ENCODE measurements around the gene TPP1. TPM values are rescaled to one million over a fixed set of nuclear protein-coding genes. Genes with fewer than 3 reads are reported as not detected.

The TPP1 gene
- total RNA-seq, 1 experiment from 2014 or later = 61.7 TPM

GRCh38 chr11:6666302-6667183, 47.3 kb upstream of the TPP1 start:
- Histone ChIP-seq H3K27me3 (replicated peaks; ENCODE audit: control insufficient read depth, insufficient read depth, low read length) (no peaks in the 10 kb centered on the region), H3K9me3 (no peaks in the 10 kb centered on the region; the same call in 1 of the 2 replicates), H3K4me1 (no peaks in the 10 kb centered on the region), H3K36me3 (ENCODE audit: control insufficient read depth, insufficient read depth, low read length) (no peaks in the 10 kb centered on the region), H3K4me3 (ENCODE audit: low read depth, low read length) (no peak overlapping the region)
- ChIA-PET POLR2A (no interaction called here), CTCF (no interaction called here)
- peaks cover 15% of the 10 kb centered on the region for H3K27me3 Mint-ChIP-seq (ENCODE audit: insufficient read depth, unreplicated experiment)
- no peaks in the 10 kb centered on the region for H3K36me3 Mint-ChIP-seq (ENCODE audit: insufficient read depth, unreplicated experiment)
- no peak for DNase-seq
- H3K27ac Mint-ChIP-seq (ENCODE audit: unreplicated experiment) = no peak overlapping the region
- TF ChIP-seq, protein P1, sequence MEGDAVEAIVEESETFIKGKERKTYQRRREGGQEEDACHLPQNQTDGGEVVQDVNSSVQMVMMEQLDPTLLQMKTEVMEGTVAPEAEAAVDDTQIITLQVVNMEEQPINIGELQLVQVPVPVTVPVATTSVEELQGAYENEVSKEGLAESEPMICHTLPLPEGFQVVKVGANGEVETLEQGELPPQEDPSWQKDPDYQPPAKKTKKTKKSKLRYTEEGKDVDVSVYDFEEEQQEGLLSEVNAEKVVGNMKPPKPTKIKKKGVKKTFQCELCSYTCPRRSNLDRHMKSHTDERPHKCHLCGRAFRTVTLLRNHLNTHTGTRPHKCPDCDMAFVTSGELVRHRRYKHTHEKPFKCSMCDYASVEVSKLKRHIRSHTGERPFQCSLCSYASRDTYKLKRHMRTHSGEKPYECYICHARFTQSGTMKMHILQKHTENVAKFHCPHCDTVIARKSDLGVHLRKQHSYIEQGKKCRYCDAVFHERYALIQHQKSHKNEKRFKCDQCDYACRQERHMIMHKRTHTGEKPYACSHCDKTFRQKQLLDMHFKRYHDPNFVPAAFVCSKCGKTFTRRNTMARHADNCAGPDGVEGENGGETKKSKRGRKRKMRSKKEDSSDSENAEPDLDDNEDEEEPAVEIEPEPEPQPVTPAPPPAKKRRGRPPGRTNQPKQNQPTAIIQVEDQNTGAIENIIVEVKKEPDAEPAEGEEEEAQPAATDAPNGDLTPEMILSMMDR (IDR thresholded peaks at IDR 0.05; ENCODE audit: insufficient read depth in 1 of 2, low read depth in 1 of 2, low read length in 1 of 2, severe bottlenecking in 1 of 2, unreplicated experiment in 1 of 2) = no peak
- H3K9me3 Mint-ChIP-seq (ENCODE audit: unreplicated experiment) = no peaks in the 10 kb centered on the region
- BruUV-seq (replicated peaks) = no TSS peak
- no peaks in the 10 kb centered on the region for H3K4me1 Mint-ChIP-seq (ENCODE audit: low read depth, unreplicated experiment)
- intact Hi-C loops (cut with micrococcal nuclease; ENCODE audit: unreplicated experiment) = loop anchor here (1.0 kb wide), 4 partner anchors 36 to 287 kb away; partner anchors contain the start of gene TAF10
- no peak overlapping the region for H3K4me3 Mint-ChIP-seq (ENCODE audit: unreplicated experiment)

DNA sequence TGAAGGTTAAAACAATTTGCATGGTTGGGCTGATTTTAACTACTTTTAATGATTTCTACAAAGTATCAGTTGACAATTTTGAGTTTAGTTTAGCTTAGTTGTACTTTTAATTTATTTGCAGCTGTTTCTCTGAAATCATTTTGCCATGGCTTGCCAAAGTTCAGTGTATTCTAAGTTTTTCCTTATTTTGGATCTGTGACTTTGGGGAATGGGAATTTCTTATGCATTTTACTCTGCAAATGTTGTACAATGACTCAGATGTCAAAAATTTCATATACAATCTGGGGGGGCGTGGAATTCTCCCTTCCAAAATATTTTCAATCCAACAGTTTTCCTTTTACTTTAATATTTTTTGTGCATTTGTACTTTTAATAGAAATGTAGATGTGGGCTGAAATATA, 45.3 kb upstream of the TPP1 start:
- CTCF ChIA-PET = no interaction called here

DNA sequence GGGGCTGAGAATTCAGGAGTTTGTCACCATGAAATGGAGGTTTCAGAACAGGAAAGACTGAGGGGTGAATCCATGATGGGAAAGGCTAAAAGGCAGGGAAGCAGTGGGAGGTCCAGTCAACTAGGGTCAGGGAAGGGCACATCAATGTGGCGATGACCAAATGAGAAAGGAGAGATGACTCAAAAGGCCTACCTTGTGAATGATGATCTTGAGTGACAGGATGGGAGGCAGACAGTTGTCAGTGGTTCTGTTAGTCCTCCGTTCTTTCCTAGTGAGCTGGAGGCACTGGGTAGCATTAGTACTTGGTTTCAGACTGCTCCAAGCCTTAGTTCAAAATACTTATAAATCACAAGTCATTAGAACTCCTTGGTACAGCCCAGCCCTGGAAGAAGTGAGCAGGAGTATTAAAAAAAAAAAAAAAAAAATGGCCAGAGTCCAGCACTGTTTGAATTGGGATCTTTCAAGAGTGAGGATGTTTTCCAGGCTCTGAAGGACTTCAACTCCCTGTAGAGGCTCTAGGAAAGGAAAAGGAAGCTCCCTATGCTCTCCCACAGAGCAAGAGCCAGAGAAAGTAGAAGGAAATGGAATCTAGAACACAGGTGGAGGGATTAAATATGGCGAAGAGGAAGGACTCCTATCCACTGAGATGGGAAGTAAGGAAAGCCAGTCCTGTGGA, 44.7 kb upstream of the TPP1 start:
- BruUV-seq (replicated peaks) = no TSS peak
- Mint-ChIP-seq H3K4me1 (ENCODE audit: low read depth, unreplicated experiment) (no peaks in the 10 kb centered on the region), H3K4me3 (ENCODE audit: unreplicated experiment) (no peak overlapping the region), H3K36me3 (ENCODE audit: insufficient read depth, unreplicated experiment) (no peaks in the 10 kb centered on the region), H3K9me3 (ENCODE audit: unreplicated experiment) (no peaks in the 10 kb centered on the region), H3K27ac (ENCODE audit: unreplicated experiment) (no peak overlapping the region), H3K27me3 (ENCODE audit: insufficient read depth, unreplicated experiment) (peaks cover 12% of the 10 kb centered on the region)
- Histone ChIP-seq H3K27me3 (replicated peaks; ENCODE audit: control insufficient read depth, insufficient read depth, low read length) (no peaks in the 10 kb centered on the region; the same call in 1 of the 2 replicates), H3K9me3 (no peaks in the 10 kb centered on the region; the same call in 1 of the 2 replicates), H3K4me3 (ENCODE audit: low read depth, low read length) (no peak overlapping the region), H3K36me3 (ENCODE audit: control insufficient read depth, insufficient read depth, low read length) (no peaks in the 10 kb centered on the region), H3K4me1 (no peaks in the 10 kb centered on the region)
- no peak for DNase-seq
- CTCF ChIA-PET = interaction anchor here (1.3 kb wide), 1 partner anchor 52 kb away, joined by 3 read pairs; the partner anchor contains the start of gene TAF10
- TF ChIP-seq, protein P1 (IDR thresholded peaks at IDR 0.05; ENCODE audit: insufficient read depth in 1 of 2, low read depth in 1 of 2, low read length in 1 of 2, severe bottlenecking in 1 of 2, unreplicated experiment in 1 of 2) = no peak
- intact Hi-C loops (cut with micrococcal nuclease; ENCODE audit: unreplicated experiment) = no loop called here
- POLR2A ChIA-PET = no interaction called here

More for the DNA sequence above, 45.3 kb upstream of the TPP1 start:
- Histone ChIP-seq H3K36me3 (ENCODE audit: control insufficient read depth, insufficient read depth, low read length) (no peaks in the 10 kb centered on the region), H3K4me3 (ENCODE audit: low read depth, low read length) (no peak overlapping the region), H3K9me3 (no peaks in the 10 kb centered on the region; the same call in 1 of the 2 replicates), H3K27me3 (replicated peaks; ENCODE audit: control insufficient read depth, insufficient read depth, low read length) (no peaks in the 10 kb centered on the region), H3K4me1 (no peaks in the 10 kb centered on the region)
- POLR2A ChIA-PET = no interaction called here
- H3K27me3 Mint-ChIP-seq (ENCODE audit: insufficient read depth, unreplicated experiment) = peaks cover 12% of the 10 kb centered on the region
- no peaks in the 10 kb centered on the region for H3K36me3 Mint-ChIP-seq (ENCODE audit: insufficient read depth, unreplicated experiment)
- H3K27ac Mint-ChIP-seq (ENCODE audit: unreplicated experiment) = no peak overlapping the region
- no peak for DNase-seq
- TF ChIP-seq, protein P1 (IDR thresholded peaks at IDR 0.05; ENCODE audit: insufficient read depth in 1 of 2, low read depth in 1 of 2, low read length in 1 of 2, severe bottlenecking in 1 of 2, unreplicated experiment in 1 of 2) = no peak
- no TSS peak for BruUV-seq (replicated peaks)
- intact Hi-C loops (cut with micrococcal nuclease; ENCODE audit: unreplicated experiment) = no loop called here
- no peaks in the 10 kb centered on the region for H3K9me3 Mint-ChIP-seq (ENCODE audit: unreplicated experiment)
- H3K4me1 Mint-ChIP-seq (ENCODE audit: low read depth, unreplicated experiment) = no peaks in the 10 kb centered on the region
- no peak overlapping the region for H3K4me3 Mint-ChIP-seq (ENCODE audit: unreplicated experiment)
